GM12892 (cell line): ENCODE data around the gene SNX4.

Experiments used
- POLR2A ChIP-seq: IDR thresholded peaks from 2 replicates; pipeline ENCODE4 v1.6.1; 2011; ENCODE audit warnings: low read depth, low read length, control low read depth
- POLR2AphosphoS5 ChIP-seq: IDR thresholded peaks from 2 replicates; pipeline ENCODE4 v1.6.1; 2011; ENCODE audit warnings: low read depth, low read length, control low read depth
- TAF1 ChIP-seq: IDR thresholded peaks from 2 replicates; pipeline ENCODE4 v1.6.1; 2011; ENCODE audit warnings: low read depth, mild to moderate bottlenecking, control low read depth, low read length, borderline replicate concordance

DNA sequence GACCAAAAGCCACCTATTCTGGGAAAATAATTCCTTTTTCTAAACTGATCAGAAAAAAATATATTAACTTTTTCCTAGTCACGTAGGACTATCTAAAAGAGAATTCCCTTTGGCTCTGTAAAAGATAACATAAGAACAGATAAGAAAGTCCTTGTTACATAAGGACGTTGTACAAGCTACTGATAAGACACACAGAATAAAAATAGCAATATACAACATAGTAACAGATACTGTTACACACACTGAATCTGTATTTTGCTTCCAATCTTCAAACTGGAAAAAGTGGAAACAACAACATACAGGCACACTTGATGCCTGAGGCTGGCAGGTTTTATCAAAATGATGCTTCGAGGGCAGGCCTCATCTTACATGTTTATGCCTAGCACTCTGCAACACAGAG is 59.8 kb downstream of the SNX4 start:
- no peak for TF ChIP-seq TAF1
- TF ChIP-seq POLR2A: no peak
- TF ChIP-seq POLR2AphosphoS5: no peak
